ENCODE results near the gene SMOC1. TPM values are rescaled to one million over a fixed set of nuclear protein-coding genes. Genes with fewer than 3 reads are reported as not detected.

The SMOC1 gene
- total and polyA plus RNA-seq, 9 donors = 2.1 to 5.9 (median 4.5) TPM

DNA sequence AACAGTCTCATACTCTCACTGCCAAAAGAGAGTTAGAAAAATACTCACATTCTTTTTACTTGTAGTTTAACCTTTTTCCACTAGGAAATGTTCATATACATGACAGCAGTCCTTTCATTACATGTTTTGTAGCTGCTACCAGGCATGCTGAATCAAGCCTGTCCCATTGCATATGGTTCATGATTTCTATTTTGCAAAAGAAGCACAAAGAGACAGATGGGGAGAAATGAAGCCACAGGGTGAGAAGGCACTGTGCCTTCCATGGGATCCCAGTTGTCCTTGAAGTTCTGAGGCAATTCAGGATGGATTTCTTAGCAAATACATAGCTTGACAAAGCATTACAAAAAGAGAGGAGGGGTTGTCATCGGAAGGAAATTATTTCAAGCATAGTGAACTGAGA is 89.5 kb downstream of the SMOC1 start:
- Histone ChIP-seq H3K4me1 (ENCODE audit: control insufficient read depth, insufficient read depth, low read length) (peaks cover 3% of the 10 kb centered on the region), H3K36me3 (ENCODE audit: control insufficient read depth, insufficient read depth, low read length) (no peaks in the 10 kb centered on the region), H3K27me3 (ENCODE audit: control insufficient read depth, insufficient read depth, low read length) (no peaks in the 10 kb centered on the region), H3K9me3 (replicated peaks; ENCODE audit: control insufficient read depth, low read depth, low read length) (no peaks in the 10 kb centered on the region), H3K27ac (ENCODE audit: low read length) (no peak overlapping the region), H3K4me3 (ENCODE audit: low read length) (no peak overlapping the region)
- no peak for DNase-seq
- no CpG with 5 or more reads among the region's 1 CpG for WGBS (ENCODE audit: insufficient coverage)

- WGBS (ENCODE audit: insufficient coverage) = 91% methylated on average over 4 of the region's 5 CpGs
- Histone ChIP-seq H3K27me3 (ENCODE audit: control insufficient read depth, insufficient read depth, low read length) (no peaks in the 10 kb centered on the region), H3K9me3 (replicated peaks; ENCODE audit: control insufficient read depth, low read depth, low read length) (no peaks in the 10 kb centered on the region), H3K27ac (ENCODE audit: low read length) (no peak overlapping the region), H3K4me3 (ENCODE audit: low read length) (no peak overlapping the region), H3K4me1 (ENCODE audit: control insufficient read depth, insufficient read depth, low read length) (no peaks in the 10 kb centered on the region), H3K36me3 (ENCODE audit: control insufficient read depth, insufficient read depth, low read length) (no peaks in the 10 kb centered on the region)
- no peak for DNase-seq
These were observed 93.5 kb downstream of the SMOC1 start for GRCh38 chr14:69972755-69973154.

GRCh38 chr14:69973846-69974245 is 94.6 kb downstream of the SMOC1 start:
- H3K4me1 ChIP-seq (ENCODE audit: control insufficient read depth, insufficient read depth, low read length) = no peaks in the 10 kb centered on the region
- H3K4me3 ChIP-seq (ENCODE audit: low read length) = no peak overlapping the region
- H3K27ac ChIP-seq (ENCODE audit: low read length) = no peak overlapping the region
- no peaks in the 10 kb centered on the region for H3K27me3 ChIP-seq (ENCODE audit: control insufficient read depth, insufficient read depth, low read length)
- DNase-seq = no peak
- H3K36me3 ChIP-seq (ENCODE audit: control insufficient read depth, insufficient read depth, low read length) = no peaks in the 10 kb centered on the region
- H3K9me3 ChIP-seq (replicated peaks; ENCODE audit: control insufficient read depth, low read depth, low read length) = no peaks in the 10 kb centered on the region
- WGBS (ENCODE audit: insufficient coverage) = 73% methylated on average over 1 of the region's 1 CpG

DNA sequence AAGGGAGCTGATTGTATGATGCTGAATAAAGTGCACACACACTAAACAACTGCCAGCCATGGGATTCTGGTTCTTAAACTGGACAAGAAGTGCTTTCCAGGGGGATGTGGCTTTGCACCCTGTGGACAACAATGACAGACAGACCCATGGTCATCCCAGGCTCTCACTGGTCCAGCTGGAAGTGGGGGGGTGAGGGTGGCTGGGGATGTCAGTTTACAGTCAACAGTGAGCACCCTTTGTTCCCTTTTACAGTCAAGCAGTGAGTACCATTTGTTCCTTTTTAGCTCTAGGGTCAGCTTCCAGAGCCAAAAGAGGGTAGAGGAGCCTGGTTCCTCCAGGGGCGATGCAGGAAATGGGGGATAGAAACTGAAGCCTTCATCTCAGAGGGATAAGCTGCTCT is 100.7 kb downstream of the SMOC1 start:
- 80% methylated on average over 1 of the region's 1 CpG for WGBS (ENCODE audit: insufficient coverage)
- Histone ChIP-seq H3K4me3 (ENCODE audit: low read length) (no peak overlapping the region), H3K36me3 (ENCODE audit: control insufficient read depth, insufficient read depth, low read length) (no peaks in the 10 kb centered on the region), H3K27me3 (ENCODE audit: control insufficient read depth, insufficient read depth, low read length) (no peaks in the 10 kb centered on the region), H3K27ac (ENCODE audit: low read length) (no peak overlapping the region), H3K9me3 (replicated peaks; ENCODE audit: control insufficient read depth, low read depth, low read length) (no peaks in the 10 kb centered on the region), H3K4me1 (ENCODE audit: control insufficient read depth, insufficient read depth, low read length) (peaks cover 21% of the 10 kb centered on the region)
- no peak for DNase-seq

DNA sequence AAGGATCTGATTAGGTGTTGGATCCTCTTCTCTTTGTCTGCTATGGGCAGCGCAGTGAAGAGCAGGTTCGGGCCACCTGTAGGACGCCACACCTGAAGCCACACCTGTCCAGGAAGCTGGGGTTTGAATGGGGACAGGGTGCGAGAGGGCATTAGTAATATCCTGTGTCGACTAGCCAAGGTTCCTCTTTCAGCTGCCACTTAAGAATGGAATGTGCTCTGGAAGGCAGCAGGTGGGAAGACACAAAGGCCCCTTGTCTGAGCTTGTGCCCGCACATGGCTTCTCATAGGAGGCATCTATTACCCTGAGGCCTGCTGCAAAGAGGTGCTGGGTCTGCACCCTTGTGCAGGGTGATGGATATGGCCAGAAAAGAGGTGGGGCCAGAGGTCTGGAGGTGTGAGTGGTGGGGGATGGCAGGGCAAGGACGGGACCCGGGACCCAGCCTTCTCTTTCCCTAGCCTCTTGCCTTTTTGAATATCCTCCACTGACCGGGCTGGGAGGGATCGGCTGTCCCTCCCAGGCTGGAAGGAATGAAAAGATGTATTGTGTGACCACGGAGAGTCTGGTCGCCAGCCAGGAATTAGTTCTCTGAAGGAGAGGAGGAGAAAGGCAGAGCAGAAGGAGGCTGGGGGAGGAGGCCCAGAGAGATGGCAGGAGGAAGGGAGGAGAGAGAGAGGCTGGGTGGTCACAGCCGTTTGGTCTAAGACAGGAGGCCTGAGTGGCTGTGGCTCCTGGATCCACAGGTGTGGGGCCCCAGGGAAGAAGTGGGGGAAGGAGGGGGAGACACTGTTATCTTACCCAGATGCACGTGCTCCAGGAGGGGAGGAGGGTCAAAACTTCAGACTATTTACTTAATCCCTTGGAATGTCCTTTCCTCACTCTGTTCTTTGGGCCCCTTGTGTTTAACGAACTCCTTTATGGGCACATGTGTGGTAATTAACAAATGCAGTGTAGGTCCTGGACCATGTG is 101.5 kb downstream of the SMOC1 start:
- H3K4me1 ChIP-seq (ENCODE audit: control insufficient read depth, insufficient read depth, low read length) = peaks cover 21% of the 10 kb centered on the region
- 47% methylated on average over 9 of the region's 15 CpGs for WGBS (ENCODE audit: insufficient coverage)
- no peak overlapping the region for H3K27ac ChIP-seq (ENCODE audit: low read length)
- H3K9me3 ChIP-seq (replicated peaks; ENCODE audit: control insufficient read depth, low read depth, low read length) = no peaks in the 10 kb centered on the region
- no peaks in the 10 kb centered on the region for H3K36me3 ChIP-seq (ENCODE audit: control insufficient read depth, insufficient read depth, low read length)
- no peaks in the 10 kb centered on the region for H3K27me3 ChIP-seq (ENCODE audit: control insufficient read depth, insufficient read depth, low read length)
- H3K4me3 ChIP-seq (ENCODE audit: low read length) = no peak overlapping the region
- peak; percentile 36 for DNase-seq

DNA sequence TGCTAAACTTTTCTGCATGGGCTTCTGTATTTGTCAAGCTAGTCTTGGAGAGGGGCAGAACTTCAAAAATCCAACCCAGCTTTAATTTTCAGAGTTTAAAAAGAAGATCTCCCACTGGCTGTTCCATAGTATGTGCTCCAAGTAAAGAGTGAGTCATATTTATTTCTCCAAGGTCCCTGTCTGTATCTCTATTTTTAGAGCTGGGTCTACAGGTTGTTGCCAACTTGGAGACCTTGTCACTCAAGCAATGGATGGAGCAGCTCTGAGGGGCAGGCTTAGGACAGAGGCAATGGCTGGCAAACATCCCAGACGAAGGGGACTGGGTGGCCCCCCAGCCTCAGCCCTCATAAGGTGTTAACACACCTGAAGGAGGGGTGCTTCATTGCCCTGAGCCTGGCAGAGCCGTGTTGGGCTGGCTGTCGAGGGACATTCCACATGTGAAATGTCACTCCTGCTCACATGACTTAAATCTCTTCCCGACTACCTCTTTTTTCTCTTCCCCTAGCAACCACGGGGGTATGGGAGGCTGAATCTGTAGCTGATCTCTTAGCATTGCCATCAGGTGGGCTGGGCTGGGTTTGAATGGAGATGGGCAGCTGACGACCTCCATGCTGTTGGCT is 103.1 kb downstream of the SMOC1 start:
- Histone ChIP-seq H3K9me3 (replicated peaks; ENCODE audit: control insufficient read depth, low read depth, low read length) (no peaks in the 10 kb centered on the region), H3K27me3 (ENCODE audit: control insufficient read depth, insufficient read depth, low read length) (no peaks in the 10 kb centered on the region), H3K4me3 (ENCODE audit: low read length) (no peak overlapping the region), H3K36me3 (ENCODE audit: control insufficient read depth, insufficient read depth, low read length) (no peaks in the 10 kb centered on the region), H3K4me1 (ENCODE audit: control insufficient read depth, insufficient read depth, low read length) (peaks cover 21% of the 10 kb centered on the region), H3K27ac (ENCODE audit: low read length) (no peak overlapping the region)
- peak; percentile 42 for DNase-seq
- WGBS (ENCODE audit: insufficient coverage) = 50% methylated on average over 3 of the region's 6 CpGs

DNA sequence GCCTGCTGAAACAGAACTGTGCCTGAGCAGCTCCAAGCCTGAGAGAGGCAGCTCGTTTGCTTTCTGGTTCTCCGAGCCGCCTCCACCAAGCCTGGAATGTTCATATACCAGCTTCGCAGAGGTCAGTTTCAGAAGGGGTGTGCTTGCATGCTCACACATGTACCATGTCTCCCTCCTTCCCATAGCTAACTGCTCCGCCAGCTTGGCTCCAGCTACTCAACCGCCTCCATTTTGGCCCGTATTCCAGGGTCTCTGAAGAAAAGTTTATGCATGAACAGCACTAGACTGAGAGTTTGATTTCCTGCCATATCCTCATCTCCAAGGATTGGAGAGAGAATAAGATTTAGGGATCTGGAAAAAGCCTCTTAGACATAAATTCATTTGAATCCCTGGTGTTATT is 103.7 kb downstream of the SMOC1 start:
- peak; percentile 80 for DNase-seq
- H3K27me3 ChIP-seq (ENCODE audit: control insufficient read depth, insufficient read depth, low read length) = no peaks in the 10 kb centered on the region
- H3K9me3 ChIP-seq (replicated peaks; ENCODE audit: control insufficient read depth, low read depth, low read length) = no peaks in the 10 kb centered on the region
- no peak overlapping the region for H3K4me3 ChIP-seq (ENCODE audit: low read length)
- H3K36me3 ChIP-seq (ENCODE audit: control insufficient read depth, insufficient read depth, low read length) = no peaks in the 10 kb centered on the region
- peaks cover 21% of the 10 kb centered on the region for H3K4me1 ChIP-seq (ENCODE audit: control insufficient read depth, insufficient read depth, low read length)
- 21% methylated on average over 4 of the region's 7 CpGs for WGBS (ENCODE audit: insufficient coverage)
- no peak overlapping the region for H3K27ac ChIP-seq (ENCODE audit: low read length)

- whole genome bisulfite sequencing (ENCODE audit: insufficient coverage) = 75% methylated on average over 2 of the region's 4 CpGs
- H3K4me3 ChIP-seq (ENCODE audit: low read length) = no peak overlapping the region
- H3K4me1 ChIP-seq (ENCODE audit: control insufficient read depth, insufficient read depth, low read length) = peaks cover 21% of the 10 kb centered on the region
- H3K27me3 ChIP-seq (ENCODE audit: control insufficient read depth, insufficient read depth, low read length) = no peaks in the 10 kb centered on the region
- H3K36me3 ChIP-seq (ENCODE audit: control insufficient read depth, insufficient read depth, low read length) = no peaks in the 10 kb centered on the region
- no peak for DNase-seq
- H3K9me3 ChIP-seq (replicated peaks; ENCODE audit: control insufficient read depth, low read depth, low read length) = no peaks in the 10 kb centered on the region
- no peak overlapping the region for H3K27ac ChIP-seq (ENCODE audit: low read length)
These were observed 104.1 kb downstream of the SMOC1 start for GRCh38 chr14:69983317-69983716.

DNA sequence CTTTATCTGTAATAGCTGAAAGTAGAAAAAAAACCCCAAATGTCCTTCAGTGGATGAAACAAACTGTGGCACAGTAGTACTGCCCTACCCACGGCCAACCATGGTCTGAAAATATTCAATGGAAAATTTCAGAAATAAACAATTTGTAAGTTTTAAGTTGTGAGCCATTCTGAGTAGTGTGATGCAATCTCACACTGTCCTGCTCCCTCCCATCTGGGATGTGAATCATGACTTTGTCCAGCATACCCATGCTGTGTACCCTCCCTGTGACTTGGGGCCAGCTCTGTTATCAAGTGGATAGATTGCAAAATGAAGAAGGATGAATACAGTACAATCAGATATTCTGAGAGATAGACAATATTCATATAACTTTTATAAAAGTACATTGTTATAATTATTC is 106.2 kb downstream of the SMOC1 start:
- Histone ChIP-seq H3K36me3 (ENCODE audit: control insufficient read depth, insufficient read depth, low read length) (no peaks in the 10 kb centered on the region), H3K9me3 (replicated peaks; ENCODE audit: control insufficient read depth, low read depth, low read length) (no peaks in the 10 kb centered on the region), H3K4me3 (ENCODE audit: low read length) (no peak overlapping the region), H3K4me1 (ENCODE audit: control insufficient read depth, insufficient read depth, low read length) (peaks cover 18% of the 10 kb centered on the region), H3K27me3 (ENCODE audit: control insufficient read depth, insufficient read depth, low read length) (no peaks in the 10 kb centered on the region), H3K27ac (ENCODE audit: low read length) (no peak overlapping the region)
- WGBS (ENCODE audit: insufficient coverage) = no CpG with 5 or more reads among the region's 1 CpG
- DNase-seq = no peak

DNA sequence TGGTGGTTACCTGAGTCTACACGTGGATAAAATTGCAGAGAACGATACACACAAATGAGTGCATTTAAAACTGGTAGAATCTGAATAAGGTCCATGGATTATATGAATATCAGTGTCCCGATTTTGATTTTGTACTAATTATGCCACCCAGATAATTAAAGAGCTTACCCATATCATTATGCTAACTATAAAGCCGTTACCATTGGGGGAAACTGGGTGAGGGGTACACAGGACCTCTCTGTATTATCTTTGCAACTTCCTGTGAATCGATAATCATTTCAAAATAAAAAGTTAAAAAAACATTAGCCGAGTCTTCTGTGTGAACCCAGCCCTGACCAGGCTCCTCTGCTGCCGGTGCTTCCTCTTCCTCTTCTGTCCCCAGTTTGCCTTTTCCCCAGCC is 107.1 kb downstream of the SMOC1 start:
- Histone ChIP-seq H3K4me1 (ENCODE audit: control insufficient read depth, insufficient read depth, low read length) (peaks cover 13% of the 10 kb centered on the region), H3K36me3 (ENCODE audit: control insufficient read depth, insufficient read depth, low read length) (no peaks in the 10 kb centered on the region), H3K27me3 (ENCODE audit: control insufficient read depth, insufficient read depth, low read length) (no peaks in the 10 kb centered on the region), H3K9me3 (replicated peaks; ENCODE audit: control insufficient read depth, low read depth, low read length) (no peaks in the 10 kb centered on the region), H3K27ac (ENCODE audit: low read length) (no peak overlapping the region), H3K4me3 (ENCODE audit: low read length) (no peak overlapping the region)
- DNase-seq = no peak
- 87% methylated on average over 3 of the region's 7 CpGs for WGBS (ENCODE audit: insufficient coverage)

All from muscle of leg (tissue), 11 donors.